Osteocyte (in vitro differentiated cells): ENCODE data around the gene SERPINF2. TPM values are rescaled to one million over a fixed set of nuclear protein-coding genes. Genes with fewer than 3 reads are reported as not detected.

Source experiments
- DNase-seq: peaks from one replicate; pipeline ENCODE4 v3.0.0; 2021; ENCODE audit warnings: mixed read lengths; ENCODE audit not compliant: unreplicated experiment; ENCODE audit errors: extremely low spot score
- H3K27ac Mint-ChIP-seq: one replicate; pipeline ENCODE4 v1.8.0; 2021; ENCODE audit warnings: mild to moderate bottlenecking, mixed read lengths; ENCODE audit not compliant: unreplicated experiment
- H3K27me3 Mint-ChIP-seq: one replicate; pipeline ENCODE4 v1.8.0; 2021; ENCODE audit warnings: mixed read lengths; ENCODE audit not compliant: unreplicated experiment
- H3K36me3 Mint-ChIP-seq: one replicate; pipeline ENCODE4 v1.8.0; 2021; ENCODE audit warnings: mixed read lengths; ENCODE audit not compliant: unreplicated experiment
- H3K4me1 Mint-ChIP-seq: one replicate; pipeline ENCODE4 v1.8.0; 2021; ENCODE audit warnings: mixed read lengths; ENCODE audit not compliant: unreplicated experiment
- H3K4me3 Mint-ChIP-seq: one replicate; pipeline ENCODE4 v1.8.0; 2021; ENCODE audit warnings: mild to moderate bottlenecking, moderate library complexity, mixed read lengths; ENCODE audit not compliant: unreplicated experiment
- H3K9me3 Mint-ChIP-seq: one replicate; pipeline ENCODE4 v1.8.0; 2021; ENCODE audit warnings: mixed read lengths; ENCODE audit not compliant: unreplicated experiment
- CTCF ChIP-seq: fragments of 200-600 bp; sonication (generic); IDR thresholded peaks from 2 replicates; pipeline ENCODE4 v1.5.0; 2021; ENCODE audit warnings: antibody characterized with exemption, mild to moderate bottlenecking, moderate library complexity
- total RNA-seq: library from RNA; stranded (reverse); gene quantifications from 2 replicates; pipeline ENCODE4 v1.2.1, GENCODE V29; 2021

Gene SERPINF2
- total RNA-seq, 1 donor from 2014 or later = 0.38 TPM

- Mint-ChIP-seq H3K36me3 (peaks cover 31% of the 10 kb centered on the region), H3K4me3 (no peak overlapping the region), H3K27me3 (no peaks in the 10 kb centered on the region), H3K4me1 (peaks cover 68% of the 10 kb centered on the region), H3K27ac (peak overlapping the region; percentile 67), H3K9me3 (no peaks in the 10 kb centered on the region)
- no peak for DNase-seq
- TF ChIP-seq CTCF = no peak
Measured at GRCh38 chr17:1783271-1783670, 40.6 kb downstream of the SERPINF2 start.

GRCh38 chr17:1783834-1784611 is 41.4 kb downstream of the SERPINF2 start:
- H3K36me3 Mint-ChIP-seq = peaks cover 32% of the 10 kb centered on the region
- peak overlapping the region; percentile 67 for H3K27ac Mint-ChIP-seq
- peak; percentile 86 for TF ChIP-seq CTCF
- no peak for DNase-seq
- H3K9me3 Mint-ChIP-seq = no peaks in the 10 kb centered on the region
- no peaks in the 10 kb centered on the region for H3K27me3 Mint-ChIP-seq
- peaks cover 63% of the 10 kb centered on the region for H3K4me1 Mint-ChIP-seq
- H3K4me3 Mint-ChIP-seq = no peak overlapping the region

- no peaks in the 10 kb centered on the region for H3K27me3 Mint-ChIP-seq
- no peak for DNase-seq
- H3K9me3 Mint-ChIP-seq = no peaks in the 10 kb centered on the region
- TF ChIP-seq CTCF = no peak
- peaks cover 46% of the 10 kb centered on the region for H3K4me1 Mint-ChIP-seq
- H3K36me3 Mint-ChIP-seq = peaks cover 32% of the 10 kb centered on the region
- H3K4me3 Mint-ChIP-seq = no peak overlapping the region
- H3K27ac Mint-ChIP-seq = peak overlapping the region; percentile 72
Measured at GRCh38 chr17:1785930-1786329, 43.3 kb downstream of the SERPINF2 start.

- H3K4me3 Mint-ChIP-seq = no peak overlapping the region
- peak overlapping the region; percentile 87 for H3K27ac Mint-ChIP-seq
- no peak for TF ChIP-seq CTCF
- peaks cover 30% of the 10 kb centered on the region for H3K36me3 Mint-ChIP-seq
- DNase-seq = no peak
- H3K27me3 Mint-ChIP-seq = no peaks in the 10 kb centered on the region
- H3K9me3 Mint-ChIP-seq = no peaks in the 10 kb centered on the region
- H3K4me1 Mint-ChIP-seq = peaks cover 48% of the 10 kb centered on the region
Measured at GRCh38 chr17:1786708-1787107, 44.0 kb downstream of the SERPINF2 start.

GRCh38 chr17:1787301-1787902 is 44.7 kb downstream of the SERPINF2 start:
- DNase-seq = peak; percentile 86
- no peak for TF ChIP-seq CTCF
- Mint-ChIP-seq H3K27me3 (no peaks in the 10 kb centered on the region), H3K4me3 (no peak overlapping the region), H3K4me1 (peaks cover 44% of the 10 kb centered on the region), H3K27ac (peak overlapping the region; percentile 87), H3K36me3 (peaks cover 24% of the 10 kb centered on the region), H3K9me3 (no peaks in the 10 kb centered on the region)
